SJCRH30 (cell line): ENCODE measurements around the gene LCE2C. TPM values are rescaled to one million over a fixed set of nuclear protein-coding genes. Genes with fewer than 3 reads are reported as not detected.
"Not testable (repeated sequence)": the region's sequence is repeated elsewhere in the genome, so short reads cannot be mapped to it uniquely, and the experiment has no call there.

ENCODE experiments used
- DNase-seq, 2 experiments: peaks; one replicate each; pipeline ENCODE4 v3.0.0-alpha.2; 2015 to 2020
- H3K27ac ChIP-seq: fragments of 250-450 bp; sonication (Bioruptor Pico); 2 replicates; pipeline ENCODE4 v1.5.1; 2020; ENCODE audit warnings: mild to moderate bottlenecking, moderate library complexity
- H3K27me3 ChIP-seq: fragments of 250-450 bp; sonication (Bioruptor Pico); 2 replicates; pipeline ENCODE4 v1.5.1; 2020; ENCODE audit warnings: mild to moderate bottlenecking, moderate library complexity
- H3K36me3 ChIP-seq: fragments of 250-450 bp; sonication (Bioruptor Pico); 2 replicates; pipeline ENCODE4 v1.5.1; 2020; ENCODE audit warnings: mild to moderate bottlenecking, moderate library complexity
- H3K4me1 ChIP-seq: fragments of 250-450 bp; sonication (Bioruptor Pico); 2 replicates; pipeline ENCODE4 v1.5.1; 2020; ENCODE audit warnings: mild to moderate bottlenecking, moderate library complexity
- H3K4me3 ChIP-seq: fragments of 250-450 bp; sonication (Bioruptor Pico); 2 replicates; pipeline ENCODE4 v1.5.1; 2020; ENCODE audit warnings: mild to moderate bottlenecking, moderate library complexity
- H3K9me3 ChIP-seq: fragments of 250-450 bp; sonication (Bioruptor Pico); replicated peaks from 2 replicates; pipeline ENCODE4 v1.5.1; 2020; ENCODE audit warnings: mild to moderate bottlenecking, moderate library complexity
- total RNA-seq: library from RNA; depleted of rRNA; stranded (reverse); fragments of >200 nt; shearing (Covaris generic); gene quantifications from 2 replicates; pipeline ENCODE4 v1.2.3, GENCODE V29; 2014; rRNA removed

LCE2C gene
- total RNA-seq, 1 experiment from 2014 or later = not detected

- Histone ChIP-seq H3K27ac (no peak overlapping the region), H3K36me3 (no peaks in the 10 kb centered on the region), H3K4me1 (no peaks in the 10 kb centered on the region), H3K9me3 (no peaks in the 10 kb centered on the region), H3K4me3 (no peak overlapping the region), H3K27me3 (no peaks in the 10 kb centered on the region)
- DNase-seq = no peak
Measured at GRCh38 chr1:152681616-152682015, 6.5 kb downstream of the LCE2C start.

- no peaks in the 10 kb centered on the region for H3K27me3 ChIP-seq
- DNase-seq = no peak
- no peaks in the 10 kb centered on the region for H3K9me3 ChIP-seq
- H3K36me3 ChIP-seq = no peaks in the 10 kb centered on the region
- no peaks in the 10 kb centered on the region for H3K4me1 ChIP-seq
- H3K27ac ChIP-seq = no peak overlapping the region
- no peak overlapping the region for H3K4me3 ChIP-seq
Measured at GRCh38 chr1:152683846-152684245, 8.8 kb downstream of the LCE2C start.

- not testable (repeated sequence) for H3K4me1 ChIP-seq, DNase-seq, H3K9me3 ChIP-seq, H3K27ac ChIP-seq, H3K36me3 ChIP-seq, H3K4me3 ChIP-seq, H3K27me3 ChIP-seq
Measured at GRCh38 chr1:152685823-152686222, 10.7 kb downstream of the LCE2C start, which contains the start of gene LCE2B. Gene LCE2B (plus strand): TSS chr1:152686123. CDS start chr1:152686844, 721 bp downstream.

GRCh38 chr1:152697701-152698600, 22.9 kb downstream of the LCE2C start, which contains the start of gene LCE2A:
Gene LCE2A (plus strand): TSS chr1:152698345. CDS start chr1:152698902, 557 bp downstream.
- H3K4me3 ChIP-seq = no peak within 1 kb of the TSS
- no peak within 1 kb of the TSS for H3K27ac ChIP-seq
- no peaks in the 10 kb centered on the region for H3K36me3 ChIP-seq
- H3K4me1 ChIP-seq = no peaks in the 10 kb centered on the region
- H3K27me3 ChIP-seq = no peaks in the 10 kb centered on the region
- H3K9me3 ChIP-seq = no peaks in the 10 kb centered on the region
- no peak for DNase-seq

- DNase-seq = no peak
- no peaks in the 10 kb centered on the region for H3K9me3 ChIP-seq
- H3K27me3 ChIP-seq = no peaks in the 10 kb centered on the region
- no peak overlapping the region for H3K27ac ChIP-seq
- H3K36me3 ChIP-seq = no peaks in the 10 kb centered on the region
- H3K4me1 ChIP-seq = no peaks in the 10 kb centered on the region
- H3K4me3 ChIP-seq = no peak overlapping the region
Measured at GRCh38 chr1:152699746-152700145, 24.7 kb downstream of the LCE2C start.

- H3K36me3 ChIP-seq = no peaks in the 10 kb centered on the region
- H3K4me3 ChIP-seq = no peak within 1 kb of the TSS
Measured at GRCh38 chr1:152707860-152708259, 32.8 kb downstream of the LCE2C start, which contains the start of gene LCE4A. Gene LCE4A (plus strand): TSS chr1:152708160. CDS start chr1:152709076, 916 bp downstream.

GRCh38 chr1:152718238-152718637, 43.2 kb downstream of the LCE2C start:
- no peak overlapping the region for H3K4me3 ChIP-seq
- peaks cover 3% of the 10 kb centered on the region; the same call in 1 of the 2 replicates for H3K27me3 ChIP-seq
- no peaks in the 10 kb centered on the region for H3K36me3 ChIP-seq
- DNase-seq = no peak
- H3K9me3 ChIP-seq = no peaks in the 10 kb centered on the region
- H3K27ac ChIP-seq = no peak overlapping the region
- no peaks in the 10 kb centered on the region for H3K4me1 ChIP-seq

More at GRCh38 chr1:152707860-152708259, 32.8 kb downstream of the LCE2C start, which contains the start of gene LCE4A:
- H3K27ac ChIP-seq = no peak within 1 kb of the TSS
- DNase-seq = no peak
- no peaks in the 10 kb centered on the region for H3K27me3 ChIP-seq
- H3K4me1 ChIP-seq = no peaks in the 10 kb centered on the region
- no peaks in the 10 kb centered on the region for H3K9me3 ChIP-seq

GRCh38 chr1:152725261-152725660, 50.2 kb downstream of the LCE2C start:
- H3K27ac ChIP-seq = no peak overlapping the region
- no peak overlapping the region for H3K4me3 ChIP-seq
- H3K4me1 ChIP-seq = no peaks in the 10 kb centered on the region
- H3K36me3 ChIP-seq = no peaks in the 10 kb centered on the region
- H3K27me3 ChIP-seq = peaks cover 6% of the 10 kb centered on the region; the same call in 1 of the 2 replicates
- no peaks in the 10 kb centered on the region for H3K9me3 ChIP-seq
- no peak for DNase-seq

Other genes starting within 250 kb of the LCE2C start
- not detected in 2 replicates for gene LCE5A, start 164.5 kb upstream of the LCE2C start, total RNA-seq
- gene CRCT1, start 160.8 kb upstream of the LCE2C start, total RNA-seq = not detected in 2 replicates
- gene LCE3E, start 108.5 kb upstream of the LCE2C start, total RNA-seq = not detected in 2 replicates
- gene LCE3D, start 94.8 kb upstream of the LCE2C start, total RNA-seq = not detected in 2 replicates
- not detected in 2 replicates for gene LCE3C, start 75.0 kb upstream of the LCE2C start, total RNA-seq
- not detected in 2 replicates for gene LCE3B, start 61.5 kb upstream of the LCE2C start, total RNA-seq
- gene LCE3A, start 52.2 kb upstream of the LCE2C start, total RNA-seq = not detected in 2 replicates
- not detected in 2 replicates for gene LCE2D, start 11.9 kb upstream of the LCE2C start, total RNA-seq
- not detected in 2 replicates for gene LCE2B, start 10.8 kb downstream of the LCE2C start, total RNA-seq
- gene LCE2A, start 23.1 kb downstream of the LCE2C start, total RNA-seq = not detected in 2 replicates
- not detected in 2 replicates for gene LCE4A, start 32.9 kb downstream of the LCE2C start, total RNA-seq
- gene KPRP, start 82.7 kb downstream of the LCE2C start, total RNA-seq = not detected in 2 replicates
- gene LCE1F, start 99.9 kb downstream of the LCE2C start, total RNA-seq = not detected in 2 replicates
- not detected in 2 replicates for gene LCE1E, start 111.0 kb downstream of the LCE2C start, total RNA-seq
- gene LCE1D, start 121.4 kb downstream of the LCE2C start, total RNA-seq = not detected in 2 replicates
- not detected in 2 replicates for gene LCE1C, start 131.4 kb downstream of the LCE2C start, total RNA-seq
- not detected in 2 replicates for gene LCE1B, start 136.7 kb downstream of the LCE2C start, total RNA-seq
- gene LCE1A, start 152.2 kb downstream of the LCE2C start, total RNA-seq = not detected in 2 replicates
- not detected in 2 replicates for gene LCE6A, start 167.6 kb downstream of the LCE2C start, total RNA-seq
- not detected in 2 replicates for gene LCE7A, start 184.7 kb downstream of the LCE2C start, total RNA-seq
- not detected in 2 replicates for gene SMCP, start 203.0 kb downstream of the LCE2C start, total RNA-seq
- not detected in 2 replicates for gene IVL, start 233.3 kb downstream of the LCE2C start, total RNA-seq